H1 (cell line): ENCODE results near the gene COLEC11. TPM values are rescaled to one million over a fixed set of nuclear protein-coding genes. Genes with fewer than 3 reads are reported as not detected.

ENCODE experiments used
- HDAC6 ChIP-seq: IDR thresholded peaks from one replicate; pipeline ENCODE4 v1.7.1; 2012; ENCODE audit warnings: low read depth, mild to moderate bottlenecking, inconsistent platforms, low read length, moderate library complexity
- polyA plus RNA-seq, 7 experiments: library from polyadenylated mRNA; depleted of rRNA in 3 of 7; stranded (reverse) in 5 of 7; unstranded in 2 of 7; fragments of >200 nt in 5 of 7; fragments of 200-250 nt in 2 of 7; gene quantifications; 1 replicate in 5 of 7; 2 replicates in 1 of 7; 4 replicates in 1 of 7; pipeline versions ENCODE4 v1.2.1 to v1.2.3, GENCODE V29; 2011 to 2013; ENCODE audit warnings: missing spikeins in 2 of 7, mixed read lengths in 2 of 7
- total RNA-seq: library from RNA; stranded (reverse); fragmentation: NEBNext Ultra II Directional; extraction: Animal tissue kit (Norgen Biotek cat#: 25700); gene quantifications from 2 replicates; pipeline ENCODE4 v1.2.1, GENCODE V29; 2021
- TF ChIP-seq, protein P1 (sequence below): fragments of 300-600 bp; sonication (generic); IDR thresholded peaks from 2 replicates; pipeline ENCODE4 v1.7.1; 2012; ENCODE audit warnings: low read length, moderate library complexity, mild to moderate bottlenecking, inconsistent platforms; ENCODE audit not compliant: insufficient replicate concordance

Gene COLEC11
- total and polyA plus RNA-seq, 2 of the 8 experiments (the other 6 are each of a cell fraction or from before 2014, with no cell fraction given), result 0.47 to 0.80 TPM

DNA sequence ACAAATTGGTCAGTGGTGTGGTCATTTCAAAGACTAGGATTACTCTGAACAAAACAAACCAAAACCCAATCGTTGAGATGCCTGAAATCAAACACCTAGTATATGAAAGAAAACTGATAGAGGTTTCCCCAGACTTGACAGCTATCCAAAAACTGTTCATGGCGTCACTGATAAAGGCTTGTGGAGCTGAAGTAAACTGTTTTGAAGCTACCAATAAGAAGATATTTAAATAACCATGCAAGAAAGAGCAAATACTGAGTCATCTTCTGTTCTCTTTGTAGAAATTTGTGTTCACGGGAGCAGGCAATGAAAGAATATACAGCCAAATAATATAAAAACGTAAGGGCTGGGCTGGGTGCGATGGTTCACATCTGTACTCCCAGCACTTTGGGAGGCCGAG is 7.5 kb upstream of the COLEC11 start (continued):
- TF ChIP-seq, protein P1, sequence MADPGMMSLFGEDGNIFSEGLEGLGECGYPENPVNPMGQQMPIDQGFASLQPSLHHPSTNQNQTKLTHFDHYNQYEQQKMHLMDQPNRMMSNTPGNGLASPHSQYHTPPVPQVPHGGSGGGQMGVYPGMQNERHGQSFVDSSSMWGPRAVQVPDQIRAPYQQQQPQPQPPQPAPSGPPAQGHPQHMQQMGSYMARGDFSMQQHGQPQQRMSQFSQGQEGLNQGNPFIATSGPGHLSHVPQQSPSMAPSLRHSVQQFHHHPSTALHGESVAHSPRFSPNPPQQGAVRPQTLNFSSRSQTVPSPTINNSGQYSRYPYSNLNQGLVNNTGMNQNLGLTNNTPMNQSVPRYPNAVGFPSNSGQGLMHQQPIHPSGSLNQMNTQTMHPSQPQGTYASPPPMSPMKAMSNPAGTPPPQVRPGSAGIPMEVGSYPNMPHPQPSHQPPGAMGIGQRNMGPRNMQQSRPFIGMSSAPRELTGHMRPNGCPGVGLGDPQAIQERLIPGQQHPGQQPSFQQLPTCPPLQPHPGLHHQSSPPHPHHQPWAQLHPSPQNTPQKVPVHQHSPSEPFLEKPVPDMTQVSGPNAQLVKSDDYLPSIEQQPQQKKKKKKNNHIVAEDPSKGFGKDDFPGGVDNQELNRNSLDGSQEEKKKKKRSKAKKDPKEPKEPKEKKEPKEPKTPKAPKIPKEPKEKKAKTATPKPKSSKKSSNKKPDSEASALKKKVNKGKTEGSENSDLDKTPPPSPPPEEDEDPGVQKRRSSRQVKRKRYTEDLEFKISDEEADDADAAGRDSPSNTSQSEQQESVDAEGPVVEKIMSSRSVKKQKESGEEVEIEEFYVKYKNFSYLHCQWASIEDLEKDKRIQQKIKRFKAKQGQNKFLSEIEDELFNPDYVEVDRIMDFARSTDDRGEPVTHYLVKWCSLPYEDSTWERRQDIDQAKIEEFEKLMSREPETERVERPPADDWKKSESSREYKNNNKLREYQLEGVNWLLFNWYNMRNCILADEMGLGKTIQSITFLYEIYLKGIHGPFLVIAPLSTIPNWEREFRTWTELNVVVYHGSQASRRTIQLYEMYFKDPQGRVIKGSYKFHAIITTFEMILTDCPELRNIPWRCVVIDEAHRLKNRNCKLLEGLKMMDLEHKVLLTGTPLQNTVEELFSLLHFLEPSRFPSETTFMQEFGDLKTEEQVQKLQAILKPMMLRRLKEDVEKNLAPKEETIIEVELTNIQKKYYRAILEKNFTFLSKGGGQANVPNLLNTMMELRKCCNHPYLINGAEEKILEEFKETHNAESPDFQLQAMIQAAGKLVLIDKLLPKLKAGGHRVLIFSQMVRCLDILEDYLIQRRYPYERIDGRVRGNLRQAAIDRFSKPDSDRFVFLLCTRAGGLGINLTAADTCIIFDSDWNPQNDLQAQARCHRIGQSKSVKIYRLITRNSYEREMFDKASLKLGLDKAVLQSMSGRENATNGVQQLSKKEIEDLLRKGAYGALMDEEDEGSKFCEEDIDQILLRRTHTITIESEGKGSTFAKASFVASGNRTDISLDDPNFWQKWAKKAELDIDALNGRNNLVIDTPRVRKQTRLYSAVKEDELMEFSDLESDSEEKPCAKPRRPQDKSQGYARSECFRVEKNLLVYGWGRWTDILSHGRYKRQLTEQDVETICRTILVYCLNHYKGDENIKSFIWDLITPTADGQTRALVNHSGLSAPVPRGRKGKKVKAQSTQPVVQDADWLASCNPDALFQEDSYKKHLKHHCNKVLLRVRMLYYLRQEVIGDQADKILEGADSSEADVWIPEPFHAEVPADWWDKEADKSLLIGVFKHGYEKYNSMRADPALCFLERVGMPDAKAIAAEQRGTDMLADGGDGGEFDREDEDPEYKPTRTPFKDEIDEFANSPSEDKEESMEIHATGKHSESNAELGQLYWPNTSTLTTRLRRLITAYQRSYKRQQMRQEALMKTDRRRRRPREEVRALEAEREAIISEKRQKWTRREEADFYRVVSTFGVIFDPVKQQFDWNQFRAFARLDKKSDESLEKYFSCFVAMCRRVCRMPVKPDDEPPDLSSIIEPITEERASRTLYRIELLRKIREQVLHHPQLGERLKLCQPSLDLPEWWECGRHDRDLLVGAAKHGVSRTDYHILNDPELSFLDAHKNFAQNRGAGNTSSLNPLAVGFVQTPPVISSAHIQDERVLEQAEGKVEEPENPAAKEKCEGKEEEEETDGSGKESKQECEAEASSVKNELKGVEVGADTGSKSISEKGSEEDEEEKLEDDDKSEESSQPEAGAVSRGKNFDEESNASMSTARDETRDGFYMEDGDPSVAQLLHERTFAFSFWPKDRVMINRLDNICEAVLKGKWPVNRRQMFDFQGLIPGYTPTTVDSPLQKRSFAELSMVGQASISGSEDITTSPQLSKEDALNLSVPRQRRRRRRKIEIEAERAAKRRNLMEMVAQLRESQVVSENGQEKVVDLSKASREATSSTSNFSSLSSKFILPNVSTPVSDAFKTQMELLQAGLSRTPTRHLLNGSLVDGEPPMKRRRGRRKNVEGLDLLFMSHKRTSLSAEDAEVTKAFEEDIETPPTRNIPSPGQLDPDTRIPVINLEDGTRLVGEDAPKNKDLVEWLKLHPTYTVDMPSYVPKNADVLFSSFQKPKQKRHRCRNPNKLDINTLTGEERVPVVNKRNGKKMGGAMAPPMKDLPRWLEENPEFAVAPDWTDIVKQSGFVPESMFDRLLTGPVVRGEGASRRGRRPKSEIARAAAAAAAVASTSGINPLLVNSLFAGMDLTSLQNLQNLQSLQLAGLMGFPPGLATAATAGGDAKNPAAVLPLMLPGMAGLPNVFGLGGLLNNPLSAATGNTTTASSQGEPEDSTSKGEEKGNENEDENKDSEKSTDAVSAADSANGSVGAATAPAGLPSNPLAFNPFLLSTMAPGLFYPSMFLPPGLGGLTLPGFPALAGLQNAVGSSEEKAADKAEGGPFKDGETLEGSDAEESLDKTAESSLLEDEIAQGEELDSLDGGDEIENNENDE, result no peak
- TF ChIP-seq HDAC6, result no peak
